ENCODE measurements around the gene ETV5. TPM values are rescaled to one million over a fixed set of nuclear protein-coding genes. Genes with fewer than 3 reads are reported as not detected.

The ETV5 gene
- total and polyA plus RNA-seq, 4 donors = 3.3 to 14.9 (median 5.5) TPM

DNA sequence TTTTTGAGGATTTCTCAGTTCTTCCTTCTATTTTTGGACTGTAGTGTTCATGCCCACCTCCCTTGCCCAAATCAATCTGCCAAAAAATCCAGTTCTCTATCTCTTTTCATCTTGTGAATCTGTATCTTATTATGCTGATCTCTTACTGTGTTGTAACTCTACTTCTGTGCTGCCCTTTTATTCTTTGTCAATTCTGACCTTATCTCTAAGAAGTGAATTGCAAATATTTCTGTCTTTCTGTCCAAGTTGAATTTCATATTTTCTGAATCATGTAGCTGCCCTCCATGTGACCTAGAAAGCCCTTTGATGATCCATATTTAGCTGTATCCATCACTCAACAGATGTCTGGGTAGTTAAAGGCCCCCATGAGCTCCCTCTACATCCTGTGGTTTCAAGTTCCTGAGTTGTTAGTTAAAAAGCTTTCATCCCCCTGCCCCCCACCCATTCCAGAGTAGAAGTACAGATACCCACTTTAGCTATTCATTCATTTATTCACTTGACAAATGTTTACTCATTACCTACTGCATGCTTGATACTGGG is 33.6 kb upstream of the ETV5 start:
- H3K9ac ChIP-seq (ENCODE audit: low read depth in 1 of 2, low read length in 2 of 2) = no peak overlapping the region
- H3K4me1 ChIP-seq (ENCODE audit: control insufficient read depth in 4 of 4, insufficient read depth in 4 of 4, low read length in 3 of 4) = no peaks in the 10 kb centered on the region
- TF ChIP-seq YY1 (IDR thresholded peaks at IDR 0.05) (no peak), FOXA1 (IDR thresholded peaks at IDR 0.05) (no peak), FOXA2 (IDR thresholded peaks at IDR 0.05) (no peak)
- TF ChIP-seq, protein P1, sequence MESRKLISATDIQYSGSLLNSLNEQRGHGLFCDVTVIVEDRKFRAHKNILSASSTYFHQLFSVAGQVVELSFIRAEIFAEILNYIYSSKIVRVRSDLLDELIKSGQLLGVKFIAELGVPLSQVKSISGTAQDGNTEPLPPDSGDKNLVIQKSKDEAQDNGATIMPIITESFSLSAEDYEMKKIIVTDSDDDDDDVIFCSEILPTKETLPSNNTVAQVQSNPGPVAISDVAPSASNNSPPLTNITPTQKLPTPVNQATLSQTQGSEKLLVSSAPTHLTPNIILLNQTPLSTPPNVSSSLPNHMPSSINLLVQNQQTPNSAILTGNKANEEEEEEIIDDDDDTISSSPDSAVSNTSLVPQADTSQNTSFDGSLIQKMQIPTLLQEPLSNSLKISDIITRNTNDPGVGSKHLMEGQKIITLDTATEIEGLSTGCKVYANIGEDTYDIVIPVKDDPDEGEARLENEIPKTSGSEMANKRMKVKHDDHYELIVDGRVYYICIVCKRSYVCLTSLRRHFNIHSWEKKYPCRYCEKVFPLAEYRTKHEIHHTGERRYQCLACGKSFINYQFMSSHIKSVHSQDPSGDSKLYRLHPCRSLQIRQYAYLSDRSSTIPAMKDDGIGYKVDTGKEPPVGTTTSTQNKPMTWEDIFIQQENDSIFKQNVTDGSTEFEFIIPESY (IDR thresholded peaks at IDR 0.05) = no peak
- TF ChIP-seq, protein P2, sequence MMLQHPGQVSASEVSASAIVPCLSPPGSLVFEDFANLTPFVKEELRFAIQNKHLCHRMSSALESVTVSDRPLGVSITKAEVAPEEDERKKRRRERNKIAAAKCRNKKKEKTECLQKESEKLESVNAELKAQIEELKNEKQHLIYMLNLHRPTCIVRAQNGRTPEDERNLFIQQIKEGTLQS (IDR thresholded peaks at IDR 0.05) = no peak
- DNase-seq (ENCODE audit: low spot score) = no peak
- no peaks in the 10 kb centered on the region for H3K27me3 ChIP-seq (ENCODE audit: control insufficient read depth in 4 of 4, insufficient read depth in 4 of 4, low read length in 3 of 4)
- H3K27ac ChIP-seq (ENCODE audit: low read depth in 1 of 2, low read length in 2 of 2) = no peak overlapping the region
- H3K4me3 ChIP-seq (ENCODE audit: low read depth in 1 of 3, low read length in 3 of 3) = no peak overlapping the region
- no peaks in the 10 kb centered on the region for H3K36me3 ChIP-seq (ENCODE audit: control insufficient read depth in 4 of 4, insufficient read depth in 3 of 4, low read depth in 1 of 4, low read length in 3 of 4)
- H3K9me3 ChIP-seq (ENCODE audit: control insufficient read depth in 4 of 4, low read length in 3 of 4) = no peaks in the 10 kb centered on the region

DNA sequence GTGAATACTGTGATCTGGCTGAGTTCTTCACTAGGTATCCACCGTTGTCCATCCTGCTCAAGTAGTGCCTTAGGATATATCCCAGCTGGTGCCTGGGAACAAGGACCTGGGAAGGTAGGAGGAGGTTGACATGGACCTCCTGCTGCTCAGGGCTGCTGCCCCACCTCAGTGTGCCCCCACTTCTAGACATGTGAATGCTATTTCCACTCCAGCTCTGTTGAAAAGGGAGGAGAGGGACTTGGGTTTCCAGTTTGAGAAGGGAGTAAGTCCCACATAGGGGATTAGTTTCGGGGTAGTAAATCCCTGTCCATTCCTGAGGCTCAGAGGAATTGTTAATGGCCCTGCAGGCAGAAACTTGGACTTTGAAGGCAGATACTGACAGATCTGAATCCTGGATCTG is 32.9 kb upstream of the ETV5 start:
- Histone ChIP-seq H3K27me3 (ENCODE audit: control insufficient read depth in 4 of 4, insufficient read depth in 4 of 4, low read length in 3 of 4) (no peaks in the 10 kb centered on the region), H3K9me3 (ENCODE audit: control insufficient read depth in 4 of 4, low read length in 3 of 4) (no peaks in the 10 kb centered on the region), H3K4me3 (ENCODE audit: low read depth in 1 of 3, low read length in 3 of 3) (no peak overlapping the region), H3K27ac (ENCODE audit: low read depth in 1 of 2, low read length in 2 of 2) (no peak overlapping the region), H3K9ac (ENCODE audit: low read depth in 1 of 2, low read length in 2 of 2) (no peak overlapping the region), H3K36me3 (ENCODE audit: control insufficient read depth in 4 of 4, insufficient read depth in 3 of 4, low read depth in 1 of 4, low read length in 3 of 4) (no peaks in the 10 kb centered on the region), H3K4me1 (ENCODE audit: control insufficient read depth in 4 of 4, insufficient read depth in 4 of 4, low read length in 3 of 4) (no peaks in the 10 kb centered on the region)
- TF ChIP-seq YY1 (IDR thresholded peaks at IDR 0.05) = no peak
- TF ChIP-seq RAD21 (IDR thresholded peaks at IDR 0.05) = no peak
- TF ChIP-seq, protein P3, sequence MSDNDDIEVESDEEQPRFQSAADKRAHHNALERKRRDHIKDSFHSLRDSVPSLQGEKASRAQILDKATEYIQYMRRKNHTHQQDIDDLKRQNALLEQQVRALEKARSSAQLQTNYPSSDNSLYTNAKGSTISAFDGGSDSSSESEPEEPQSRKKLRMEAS (IDR thresholded peaks at IDR 0.05) = no peak
- TF ChIP-seq HNF4A (conservative IDR thresholded peaks at IDR 0.05) = no peak
- no peak for TF ChIP-seq FOXA2 (IDR thresholded peaks at IDR 0.05)
- TF ChIP-seq, protein P4, sequence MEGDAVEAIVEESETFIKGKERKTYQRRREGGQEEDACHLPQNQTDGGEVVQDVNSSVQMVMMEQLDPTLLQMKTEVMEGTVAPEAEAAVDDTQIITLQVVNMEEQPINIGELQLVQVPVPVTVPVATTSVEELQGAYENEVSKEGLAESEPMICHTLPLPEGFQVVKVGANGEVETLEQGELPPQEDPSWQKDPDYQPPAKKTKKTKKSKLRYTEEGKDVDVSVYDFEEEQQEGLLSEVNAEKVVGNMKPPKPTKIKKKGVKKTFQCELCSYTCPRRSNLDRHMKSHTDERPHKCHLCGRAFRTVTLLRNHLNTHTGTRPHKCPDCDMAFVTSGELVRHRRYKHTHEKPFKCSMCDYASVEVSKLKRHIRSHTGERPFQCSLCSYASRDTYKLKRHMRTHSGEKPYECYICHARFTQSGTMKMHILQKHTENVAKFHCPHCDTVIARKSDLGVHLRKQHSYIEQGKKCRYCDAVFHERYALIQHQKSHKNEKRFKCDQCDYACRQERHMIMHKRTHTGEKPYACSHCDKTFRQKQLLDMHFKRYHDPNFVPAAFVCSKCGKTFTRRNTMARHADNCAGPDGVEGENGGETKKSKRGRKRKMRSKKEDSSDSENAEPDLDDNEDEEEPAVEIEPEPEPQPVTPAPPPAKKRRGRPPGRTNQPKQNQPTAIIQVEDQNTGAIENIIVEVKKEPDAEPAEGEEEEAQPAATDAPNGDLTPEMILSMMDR (IDR thresholded peaks at IDR 0.05; ENCODE audit: low read depth, low read length, missing input control) = no peak
- no peak for TF ChIP-seq TAF1 (conservative IDR thresholded peaks at IDR 0.05)
- TF ChIP-seq FOXA1 (IDR thresholded peaks at IDR 0.05) = no peak
- TF ChIP-seq NR2F2 (IDR thresholded peaks at IDR 0.05) = no peak
- TF ChIP-seq, protein P1 (IDR thresholded peaks at IDR 0.05) = no peak
- TF ChIP-seq, protein P5, sequence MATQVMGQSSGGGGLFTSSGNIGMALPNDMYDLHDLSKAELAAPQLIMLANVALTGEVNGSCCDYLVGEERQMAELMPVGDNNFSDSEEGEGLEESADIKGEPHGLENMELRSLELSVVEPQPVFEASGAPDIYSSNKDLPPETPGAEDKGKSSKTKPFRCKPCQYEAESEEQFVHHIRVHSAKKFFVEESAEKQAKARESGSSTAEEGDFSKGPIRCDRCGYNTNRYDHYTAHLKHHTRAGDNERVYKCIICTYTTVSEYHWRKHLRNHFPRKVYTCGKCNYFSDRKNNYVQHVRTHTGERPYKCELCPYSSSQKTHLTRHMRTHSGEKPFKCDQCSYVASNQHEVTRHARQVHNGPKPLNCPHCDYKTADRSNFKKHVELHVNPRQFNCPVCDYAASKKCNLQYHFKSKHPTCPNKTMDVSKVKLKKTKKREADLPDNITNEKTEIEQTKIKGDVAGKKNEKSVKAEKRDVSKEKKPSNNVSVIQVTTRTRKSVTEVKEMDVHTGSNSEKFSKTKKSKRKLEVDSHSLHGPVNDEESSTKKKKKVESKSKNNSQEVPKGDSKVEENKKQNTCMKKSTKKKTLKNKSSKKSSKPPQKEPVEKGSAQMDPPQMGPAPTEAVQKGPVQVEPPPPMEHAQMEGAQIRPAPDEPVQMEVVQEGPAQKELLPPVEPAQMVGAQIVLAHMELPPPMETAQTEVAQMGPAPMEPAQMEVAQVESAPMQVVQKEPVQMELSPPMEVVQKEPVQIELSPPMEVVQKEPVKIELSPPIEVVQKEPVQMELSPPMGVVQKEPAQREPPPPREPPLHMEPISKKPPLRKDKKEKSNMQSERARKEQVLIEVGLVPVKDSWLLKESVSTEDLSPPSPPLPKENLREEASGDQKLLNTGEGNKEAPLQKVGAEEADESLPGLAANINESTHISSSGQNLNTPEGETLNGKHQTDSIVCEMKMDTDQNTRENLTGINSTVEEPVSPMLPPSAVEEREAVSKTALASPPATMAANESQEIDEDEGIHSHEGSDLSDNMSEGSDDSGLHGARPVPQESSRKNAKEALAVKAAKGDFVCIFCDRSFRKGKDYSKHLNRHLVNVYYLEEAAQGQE (IDR thresholded peaks at IDR 0.05) = no peak
- TF ChIP-seq SP1 (IDR thresholded peaks at IDR 0.05) = no peak
- no peak for TF ChIP-seq JUND (IDR thresholded peaks at IDR 0.05)
- TF ChIP-seq EGR1 (IDR thresholded peaks at IDR 0.05; ENCODE audit: low read depth in 2 of 2) = no peak
- TF ChIP-seq GABPA (IDR thresholded peaks at IDR 0.05 in 1 of 2, conservative IDR thresholded peaks at IDR 0.05 in 1 of 2) = no peak
- TF ChIP-seq, protein P2 (IDR thresholded peaks at IDR 0.05) = no peak
- TF ChIP-seq RXRA (IDR thresholded peaks at IDR 0.05) = no peak
- no peak for DNase-seq (ENCODE audit: low spot score)
- 88% methylated on average over 2 of the region's 2 CpGs for WGBS
